ENCODE measurements around the gene COL27A1.

- no peak for TF ChIP-seq SUZ12 (IDR thresholded peaks at IDR 0.05; ENCODE audit: extremely low read depth, insufficient read depth, insufficient read length)
- no peak for TF ChIP-seq ZNF274 (IDR thresholded peaks at IDR 0.05; ENCODE audit: low read depth, low read length)
- TF ChIP-seq YY1 (IDR thresholded peaks at IDR 0.05; ENCODE audit: insufficient read depth, insufficient read length) = no peak
These were observed 182.8 kb downstream of the COL27A1 start for GRCh38 chr9:114338187-114338586.

Data from NT2/D1 (cell line).